HG02610 (cell line): Measurements from ENCODE around the gene SLC23A3.
"Not testable (repeated sequence)": the region's sequence is repeated elsewhere in the genome, so short reads cannot be mapped to it uniquely, and the experiment has no call there.

Source experiments
- ATAC-seq: cut with Tn5 transposase; IDR thresholded peaks from one replicate; pipeline ENCODE4 v1.9.1; 2021; ENCODE audit warnings: mild to moderate bottlenecking, moderate library complexity; ENCODE audit not compliant: unreplicated experiment

The SLC23A3 gene

DNA sequence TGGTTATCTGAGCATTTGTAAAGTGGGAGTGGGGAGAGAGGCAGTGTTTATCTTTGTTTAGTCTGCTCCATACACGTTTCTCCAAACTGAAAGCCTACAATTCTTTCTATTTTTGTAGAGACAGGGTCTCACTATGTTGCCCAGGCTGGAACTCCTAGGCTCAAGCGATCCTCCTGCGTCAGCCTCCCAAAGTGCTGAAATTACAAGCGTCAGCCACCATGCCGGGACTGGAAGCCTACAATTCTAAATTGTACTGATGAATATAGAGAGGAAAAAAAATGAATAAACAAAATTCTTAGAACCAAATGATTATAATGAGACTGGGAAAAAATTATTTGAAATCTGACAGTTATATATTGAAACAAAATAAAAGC is 35.3 kb upstream of the SLC23A3 start:
- ATAC-seq, result no peak

- no peak for ATAC-seq
These were observed 34.8 kb upstream of the SLC23A3 start for GRCh38 chr2:219204425-219205164.

DNA sequence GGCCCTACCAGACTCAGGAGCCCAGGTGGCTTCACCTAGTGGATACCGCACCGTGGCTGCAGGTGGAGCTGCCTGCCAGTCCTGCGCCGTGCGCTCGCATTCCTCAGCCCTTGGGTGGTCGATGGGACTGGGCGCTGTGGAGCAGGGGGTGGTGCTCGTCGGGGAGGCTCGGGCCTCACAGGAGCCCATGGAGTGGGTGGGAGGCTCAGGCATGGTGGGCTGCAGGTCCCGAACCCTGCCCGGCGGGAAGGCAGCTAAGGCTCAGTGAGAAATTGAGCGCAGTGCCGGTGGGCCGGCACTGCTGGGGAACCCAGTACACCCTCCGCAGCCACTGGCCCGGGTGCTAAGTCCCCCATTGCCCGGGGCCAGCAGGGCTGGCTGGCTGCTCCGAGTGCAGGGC is 31.5 kb upstream of the SLC23A3 start:
- not testable (repeated sequence) for ATAC-seq

- not testable (repeated sequence) for ATAC-seq
These were observed 30.9 kb upstream of the SLC23A3 start for GRCh38 chr2:219200502-219201326.

- ATAC-seq, result no peak
These were observed 29.8 kb upstream of the SLC23A3 start for GRCh38 chr2:219199470-219200211.

DNA sequence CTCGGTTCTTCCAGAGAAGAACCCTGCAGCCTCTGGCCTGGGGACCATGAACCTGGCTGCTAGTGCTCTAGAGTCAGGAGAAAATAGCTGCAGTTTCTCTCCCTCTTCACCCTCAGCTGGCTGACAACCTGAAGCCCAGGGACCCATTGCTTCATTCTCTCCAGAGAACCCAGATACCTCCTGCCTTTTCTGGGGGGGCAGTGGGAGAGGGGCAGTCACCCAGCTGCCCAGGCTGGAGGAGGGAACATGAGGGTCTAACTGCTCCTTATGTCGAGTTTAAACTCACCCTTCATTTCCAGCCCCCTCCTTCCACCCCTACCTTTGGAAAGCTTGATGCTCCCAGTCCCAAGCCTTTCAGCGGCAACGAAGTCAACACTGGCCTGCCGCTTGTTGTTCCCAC is 29.1 kb upstream of the SLC23A3 start:
- no peak for ATAC-seq

- no peak for ATAC-seq
These were observed 27.6 kb upstream of the SLC23A3 start for GRCh38 chr2:219197388-219197787.

- ATAC-seq, result no peak
These were observed 17.1 kb upstream of the SLC23A3 start for GRCh38 chr2:219186754-219187456.

DNA sequence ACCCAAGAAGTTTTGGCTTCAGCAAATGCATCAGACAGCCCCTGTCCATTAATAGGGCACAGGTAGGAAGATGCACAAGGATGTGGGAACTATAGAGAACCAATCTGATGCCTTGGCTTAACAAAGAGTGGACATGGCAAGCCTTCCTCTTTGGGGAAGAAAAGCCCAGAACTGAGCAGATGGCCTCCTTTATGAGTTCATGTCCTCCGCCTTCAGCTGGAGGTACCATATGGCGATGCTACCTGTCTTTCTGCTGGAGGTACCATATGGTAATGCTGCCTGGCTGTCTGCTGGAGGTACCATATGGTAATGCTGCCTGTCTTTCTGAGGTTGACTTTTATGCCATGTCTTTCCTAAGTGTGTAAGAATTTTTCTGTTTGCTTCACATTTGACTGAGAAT is 14.3 kb upstream of the SLC23A3 start:
- no peak for ATAC-seq

DNA sequence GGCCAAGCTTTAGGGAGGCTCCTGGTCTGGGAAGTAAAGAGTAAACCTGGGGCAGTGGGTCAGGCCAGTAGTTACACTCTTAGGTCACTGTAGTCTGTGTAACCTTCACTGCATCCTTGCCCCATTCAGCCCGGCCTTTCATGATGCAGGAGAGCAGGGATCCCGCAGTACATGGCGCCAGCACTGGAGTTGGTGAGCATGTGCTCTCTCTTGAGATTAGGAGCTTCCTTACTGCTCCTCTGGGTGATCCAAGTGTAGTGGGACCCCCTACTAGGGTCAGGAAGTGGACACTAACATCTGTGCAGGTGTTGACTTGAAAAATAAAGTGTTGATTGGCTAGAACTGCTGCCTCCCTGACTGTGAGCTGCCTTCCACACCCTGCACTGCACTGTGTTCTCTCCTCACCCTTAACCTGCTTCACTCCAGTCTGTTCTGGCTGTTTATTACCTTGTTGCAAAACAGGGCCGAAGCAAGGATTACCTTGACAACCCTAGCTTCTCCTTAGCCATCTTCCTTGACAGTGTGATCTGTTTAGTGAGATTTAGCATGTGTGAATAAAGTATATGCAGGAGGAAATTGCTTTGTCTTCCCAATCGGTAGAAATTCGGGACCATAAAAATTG is 13.4 kb upstream of the SLC23A3 start:
- ATAC-seq, result no peak

DNA sequence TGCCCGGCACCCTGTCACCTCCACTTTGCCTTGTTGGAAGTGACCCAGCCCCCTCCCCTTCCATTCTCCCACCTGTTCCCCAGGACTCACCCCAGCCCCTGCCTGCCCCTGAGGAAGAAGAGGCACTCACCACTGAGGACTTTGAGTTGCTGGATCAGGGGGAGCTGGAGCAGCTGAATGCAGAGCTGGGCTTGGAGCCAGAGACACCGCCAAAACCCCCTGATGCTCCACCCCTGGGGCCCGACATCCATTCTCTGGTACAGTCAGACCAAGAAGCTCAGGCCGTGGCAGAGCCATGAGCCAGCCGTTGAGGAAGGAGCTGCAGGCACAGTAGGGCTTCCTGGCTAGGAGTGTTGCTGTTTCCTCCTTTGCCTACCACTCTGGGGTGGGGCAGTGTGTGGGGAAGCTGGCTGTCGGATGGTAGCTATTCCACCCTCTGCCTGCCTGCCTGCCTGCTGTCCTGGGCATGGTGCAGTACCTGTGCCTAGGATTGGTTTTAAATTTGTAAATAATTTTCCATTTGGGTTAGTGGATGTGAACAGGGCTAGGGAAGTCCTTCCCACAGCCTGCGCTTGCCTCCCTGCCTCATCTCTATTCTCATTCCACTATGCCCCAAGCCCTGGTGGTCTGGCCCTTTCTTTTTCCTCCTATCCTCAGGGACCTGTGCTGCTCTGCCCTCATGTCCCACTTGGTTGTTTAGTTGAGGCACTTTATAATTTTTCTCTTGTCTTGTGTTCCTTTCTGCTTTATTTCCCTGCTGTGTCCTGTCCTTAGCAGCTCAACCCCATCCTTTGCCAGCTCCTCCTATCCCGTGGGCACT is 12.7 kb upstream of the SLC23A3 start:
- ATAC-seq, result no peak

DNA sequence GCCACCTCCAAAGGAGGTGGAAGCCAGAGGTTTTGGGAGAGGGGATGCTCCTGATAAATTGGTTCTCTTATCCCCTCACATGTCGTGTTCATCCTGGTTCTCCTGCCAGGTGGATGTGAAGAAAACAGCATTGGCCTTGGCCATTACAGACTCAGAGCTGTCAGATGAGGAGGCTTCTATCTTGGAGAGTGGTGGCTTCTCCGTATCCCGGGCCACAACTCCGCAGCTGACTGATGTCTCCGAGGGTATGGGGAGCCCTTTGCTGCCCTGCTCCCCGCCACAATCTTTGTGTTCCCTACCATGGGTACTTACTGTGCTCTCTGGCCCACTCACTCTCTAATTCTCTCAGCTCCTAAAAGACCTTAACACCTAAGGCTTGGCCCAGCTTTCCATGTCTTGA is 11.7 kb upstream of the SLC23A3 start:
- no peak for ATAC-seq

GRCh38 chr2:219180961-219181360 is 11.1 kb upstream of the SLC23A3 start:
- no peak for ATAC-seq

- ATAC-seq, result no peak
These were observed 10.0 kb upstream of the SLC23A3 start for GRCh38 chr2:219179601-219180465.

DNA sequence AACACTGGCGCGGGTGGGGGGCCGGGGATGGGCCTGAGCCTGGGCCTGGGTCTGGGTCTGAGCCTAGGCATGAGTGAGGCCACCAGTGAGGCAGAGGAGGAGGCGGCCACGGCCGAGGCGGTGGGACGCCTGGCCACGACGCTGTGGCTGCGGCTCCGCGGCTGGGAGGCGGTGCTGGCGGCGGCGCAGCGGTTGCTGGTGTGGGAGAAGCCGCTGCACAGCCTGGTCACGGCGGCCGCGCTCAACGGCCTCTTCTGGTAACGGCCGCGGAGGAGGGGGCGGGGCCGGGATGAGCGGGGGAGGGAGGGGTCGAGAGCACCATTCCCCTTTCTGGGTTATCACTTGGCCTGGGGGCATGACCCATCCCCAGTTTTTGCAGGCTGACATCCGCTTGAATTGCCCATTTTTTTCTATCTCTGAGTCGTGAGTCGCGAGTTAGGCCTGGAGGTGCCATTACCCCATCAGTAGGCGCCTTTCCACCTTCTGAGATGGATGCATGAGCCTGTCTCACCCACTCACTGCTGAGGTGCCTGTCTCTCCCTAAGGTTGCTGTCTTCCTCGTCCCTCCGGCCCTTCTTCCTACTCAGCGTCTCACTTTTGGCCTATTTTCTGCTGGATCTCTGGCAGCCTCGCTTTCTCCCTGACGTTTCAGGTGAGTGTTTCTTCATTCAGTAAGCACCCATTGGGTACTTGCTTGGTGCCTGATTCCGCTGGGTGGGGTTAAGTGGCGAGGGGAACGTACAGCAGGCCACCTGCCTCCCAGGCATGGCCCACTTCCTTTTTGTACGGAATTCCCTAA is 8.7 kb upstream of the SLC23A3 start:
- ATAC-seq, result peak; percentile 17

DNA sequence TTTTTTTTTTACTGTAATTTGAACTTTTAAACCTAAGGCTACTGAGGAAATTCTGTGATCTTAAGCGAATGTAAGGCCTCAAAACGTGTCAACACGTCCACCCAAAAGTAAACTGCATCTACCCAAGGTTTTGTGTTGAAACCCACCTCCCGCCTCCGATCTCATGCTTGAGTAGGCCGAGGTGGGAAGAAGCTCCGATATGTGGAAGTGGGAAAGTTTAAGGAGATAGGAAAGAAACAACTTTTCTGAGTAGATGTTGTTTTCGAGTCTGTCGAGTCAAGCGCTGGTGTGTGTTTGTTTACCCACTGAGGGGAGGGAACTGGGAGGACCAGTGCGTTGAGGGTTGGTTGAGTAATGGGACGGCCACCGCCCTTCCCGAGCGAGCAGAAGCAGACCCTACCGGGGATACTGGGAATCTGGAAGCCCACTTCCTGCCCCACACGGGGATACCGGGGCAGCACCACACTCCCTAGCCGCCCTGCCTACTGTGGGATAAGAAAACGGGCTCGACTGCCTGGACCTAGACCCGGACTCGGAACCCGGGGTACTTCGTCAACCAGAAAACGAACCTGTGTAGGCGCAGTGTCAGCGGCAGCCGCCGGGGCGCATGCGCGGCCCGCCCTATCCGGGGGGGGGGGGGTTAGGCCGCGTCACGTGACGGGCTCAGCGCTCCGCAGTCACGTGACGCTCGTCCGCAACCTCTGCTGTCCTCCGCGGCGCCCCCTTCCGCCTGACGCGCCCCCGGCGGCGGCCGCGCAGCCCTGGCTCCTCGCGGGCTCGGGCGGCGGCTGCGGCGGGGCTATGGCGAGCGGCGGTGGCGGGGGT is 7.9 kb upstream of the SLC23A3 start, which contains the start of gene RETREG2:
TSS of gene RETREG2 (plus strand) at position 724 of the 825 bp plus-strand sequence. CDS start at position 802, 78 bp downstream.
- ATAC-seq, result peak; percentile 45
